HuH-7.5 (cell line): ENCODE results near the gene INPP5F.
"Not testable (repeated sequence)": the region's sequence is repeated elsewhere in the genome, so short reads cannot be mapped to it uniquely, and the experiment has no call there.

Experiments used
- DNase-seq: peaks from one replicate; pipeline ENCODE4 v3.0.0; 2011; ENCODE audit warnings: low spot score

Gene INPP5F

GRCh38 chr10:119776536-119776935 is 50.7 kb downstream of the INPP5F start:
- DNase-seq: no peak

- no peak for DNase-seq
Measured at GRCh38 chr10:119777686-119778085, 51.8 kb downstream of the INPP5F start.

GRCh38 chr10:119778776-119779445 is 53.1 kb downstream of the INPP5F start:
- DNase-seq: no peak

- no peak for DNase-seq
Measured at GRCh38 chr10:119780879-119781480, 55.1 kb downstream of the INPP5F start.

- DNase-seq: no peak
Measured at GRCh38 chr10:119781498-119781897, 55.6 kb downstream of the INPP5F start.

GRCh38 chr10:119782981-119783664 is 57.3 kb downstream of the INPP5F start:
- no peak for DNase-seq

GRCh38 chr10:119783665-119784027 is 57.8 kb downstream of the INPP5F start:
- DNase-seq: no peak

GRCh38 chr10:119784340-119785067 is 58.7 kb downstream of the INPP5F start:
- no peak for DNase-seq

GRCh38 chr10:119786117-119786769 is 60.4 kb downstream of the INPP5F start:
- DNase-seq: peak; percentile 15

GRCh38 chr10:119795101-119795500 is 69.3 kb downstream of the INPP5F start:
- not testable (repeated sequence) for DNase-seq

GRCh38 chr10:119796039-119796438 is 70.2 kb downstream of the INPP5F start:
- DNase-seq: no peak

GRCh38 chr10:119801176-119801575 is 75.3 kb downstream of the INPP5F start:
- no peak for DNase-seq

GRCh38 chr10:119801998-119802538 is 76.2 kb downstream of the INPP5F start:
- DNase-seq: no peak

GRCh38 chr10:119803264-119803663 is 77.4 kb downstream of the INPP5F start:
- no peak for DNase-seq

GRCh38 chr10:119805702-119806230 is 79.9 kb downstream of the INPP5F start:
- DNase-seq: no peak

- DNase-seq: no peak
Measured at GRCh38 chr10:119806334-119807130, 80.7 kb downstream of the INPP5F start.

- no peak for DNase-seq
Measured at GRCh38 chr10:119807960-119808697, 82.3 kb downstream of the INPP5F start.

GRCh38 chr10:119811122-119811521 is 85.3 kb downstream of the INPP5F start:
- DNase-seq: no peak

GRCh38 chr10:119812684-119813083 is 86.8 kb downstream of the INPP5F start:
- DNase-seq: no peak

- no peak for DNase-seq
Measured at GRCh38 chr10:119815671-119816070, 89.8 kb downstream of the INPP5F start.
